Keratinocyte (primary cell): Measurements from ENCODE around the gene TPMT.

ENCODE experiments used
- EZH2 ChIP-seq: IDR thresholded peaks from one replicate; pipeline ENCODE4 v1.6.1; 2012; ENCODE audit warnings: inconsistent platforms, mild to moderate bottlenecking, low read length, moderate library complexity
- TF ChIP-seq, protein P1 (sequence below), 3 experiments: IDR thresholded peaks in 1 of 3; conservative IDR thresholded peaks in 1 of 3; optimal IDR thresholded peaks in 1 of 3; 2 replicates in 2 of 3; 3 replicates in 1 of 3; pipeline versions ENCODE3 to v1.5.1; 2011; ENCODE audit warnings: low read length in 3 of 3, mild to moderate bottlenecking in 3 of 3, moderate library complexity in 2 of 3, control low read depth in 1 of 3, inconsistent platforms in 1 of 3; ENCODE audit not compliant: insufficient read depth in 2 of 3; ENCODE audit errors: extremely low read depth in 1 of 3

DNA sequence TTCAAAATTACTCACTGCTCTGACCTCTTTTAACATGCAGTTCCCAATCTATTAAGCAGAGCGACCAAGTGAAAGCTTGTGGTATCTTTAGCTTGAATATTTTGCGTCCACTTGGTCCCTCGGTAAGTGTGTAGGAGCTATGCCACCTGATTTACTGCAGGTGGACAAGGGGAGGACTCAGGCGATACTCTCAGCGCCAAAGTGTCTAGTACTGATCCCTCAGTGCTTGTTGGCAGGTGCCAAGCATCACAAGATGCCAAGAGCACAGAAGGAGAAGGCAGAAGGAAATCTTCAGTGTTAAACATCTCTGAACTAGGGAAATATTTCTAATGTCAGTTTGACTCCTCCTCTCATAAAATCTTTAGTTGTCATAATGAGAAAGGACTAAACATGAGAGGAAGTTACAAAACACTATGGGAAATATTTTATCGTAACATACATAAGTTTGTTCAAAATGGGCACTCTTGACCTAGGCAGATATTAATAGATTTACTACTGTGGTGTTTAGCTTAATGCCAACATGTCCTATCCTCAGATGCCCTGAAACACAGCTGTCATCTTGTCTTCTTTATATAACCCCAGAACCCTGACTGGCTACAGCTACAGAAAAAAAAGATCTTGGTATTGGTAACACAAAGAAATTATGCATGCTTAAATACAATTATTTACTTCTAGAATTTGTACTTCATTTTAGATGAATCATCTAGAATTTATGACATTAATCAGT is 51.9 kb downstream of the TPMT start:
- TF ChIP-seq, protein P1, sequence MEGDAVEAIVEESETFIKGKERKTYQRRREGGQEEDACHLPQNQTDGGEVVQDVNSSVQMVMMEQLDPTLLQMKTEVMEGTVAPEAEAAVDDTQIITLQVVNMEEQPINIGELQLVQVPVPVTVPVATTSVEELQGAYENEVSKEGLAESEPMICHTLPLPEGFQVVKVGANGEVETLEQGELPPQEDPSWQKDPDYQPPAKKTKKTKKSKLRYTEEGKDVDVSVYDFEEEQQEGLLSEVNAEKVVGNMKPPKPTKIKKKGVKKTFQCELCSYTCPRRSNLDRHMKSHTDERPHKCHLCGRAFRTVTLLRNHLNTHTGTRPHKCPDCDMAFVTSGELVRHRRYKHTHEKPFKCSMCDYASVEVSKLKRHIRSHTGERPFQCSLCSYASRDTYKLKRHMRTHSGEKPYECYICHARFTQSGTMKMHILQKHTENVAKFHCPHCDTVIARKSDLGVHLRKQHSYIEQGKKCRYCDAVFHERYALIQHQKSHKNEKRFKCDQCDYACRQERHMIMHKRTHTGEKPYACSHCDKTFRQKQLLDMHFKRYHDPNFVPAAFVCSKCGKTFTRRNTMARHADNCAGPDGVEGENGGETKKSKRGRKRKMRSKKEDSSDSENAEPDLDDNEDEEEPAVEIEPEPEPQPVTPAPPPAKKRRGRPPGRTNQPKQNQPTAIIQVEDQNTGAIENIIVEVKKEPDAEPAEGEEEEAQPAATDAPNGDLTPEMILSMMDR (optimal IDR thresholded peaks at IDR 0.05 in 1 of 3, IDR thresholded peaks at IDR 0.05 in 1 of 3, conservative IDR thresholded peaks at IDR 0.05 in 1 of 3; ENCODE audit: extremely low read depth in 1 of 3, insufficient read depth in 2 of 3, low read length in 3 of 3): no peak
- TF ChIP-seq EZH2: no peak
